HG03280 (cell line): ENCODE results near the gene CAPZB.

Source experiments
- ATAC-seq: cut with Tn5 transposase; IDR thresholded peaks from one replicate; pipeline ENCODE4 v1.9.1; 2021; ENCODE audit warnings: mild to moderate bottlenecking, moderate library complexity; ENCODE audit not compliant: unreplicated experiment

Gene CAPZB

DNA sequence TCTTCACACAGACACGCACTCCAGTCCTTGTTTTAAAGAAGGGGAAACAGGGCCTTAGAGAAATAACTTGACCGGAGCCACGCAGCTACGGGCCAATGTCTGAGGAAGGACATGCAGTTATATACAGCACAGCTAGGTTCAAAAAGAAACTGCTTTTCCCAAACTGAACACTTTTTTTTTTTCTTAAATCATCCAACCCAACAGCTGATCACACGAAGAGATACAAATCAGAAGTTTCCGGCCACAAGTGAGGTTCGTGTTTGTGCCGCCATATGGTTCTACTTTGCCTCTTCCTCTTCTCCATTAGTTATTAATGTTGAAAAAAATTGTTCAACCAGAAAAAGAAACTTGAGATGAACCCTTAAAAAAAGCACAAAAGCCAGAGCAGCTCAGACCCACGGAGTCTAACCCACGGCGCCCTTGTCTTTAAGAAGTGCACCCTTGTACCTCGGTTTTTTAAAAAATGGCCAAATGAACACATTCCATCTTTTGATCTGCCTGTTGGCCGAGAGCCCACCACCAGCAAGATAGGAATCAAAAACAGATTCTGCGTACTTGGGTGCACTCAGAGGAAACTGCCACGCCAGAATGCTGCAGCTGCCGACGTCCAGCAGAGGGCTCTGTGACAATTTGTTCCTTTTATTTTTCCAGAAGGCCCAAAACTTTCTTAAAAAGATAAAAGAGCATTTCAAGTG is 94.3 kb downstream of the CAPZB start:
- no peak for ATAC-seq

DNA sequence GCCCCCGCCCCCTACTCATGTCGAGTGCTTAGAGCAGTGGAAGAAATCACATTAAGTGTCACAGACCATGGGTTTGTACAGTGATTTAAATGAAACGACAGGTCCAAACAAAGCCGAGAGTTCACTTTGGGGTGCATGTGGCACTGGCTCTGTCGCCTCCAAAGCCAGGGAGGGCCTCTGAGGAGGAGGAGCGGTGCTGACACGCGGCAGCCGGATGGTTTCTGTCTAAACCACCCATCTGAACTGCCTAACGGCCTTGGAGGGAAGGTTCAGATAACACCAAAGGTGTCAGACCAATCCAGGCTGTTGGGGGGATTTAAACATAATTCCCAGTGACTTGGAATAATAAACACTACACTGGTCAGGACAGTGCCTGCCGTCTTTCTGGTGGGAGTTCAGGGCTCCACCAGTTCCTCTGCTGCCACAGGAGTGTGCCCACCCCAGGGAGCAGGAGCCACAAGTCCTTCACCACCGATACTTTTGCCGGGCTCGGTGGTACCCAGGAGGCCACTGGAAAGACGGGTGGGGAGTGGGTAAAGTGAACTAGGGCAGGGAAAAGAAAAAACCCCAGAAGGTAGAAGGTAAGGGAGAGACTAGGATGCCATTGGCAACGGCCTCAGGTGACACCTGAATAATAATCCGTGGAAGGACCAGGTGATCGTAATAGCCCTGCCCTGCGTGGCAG is 95.0 kb downstream of the CAPZB start:
- no peak for ATAC-seq

- no peak for ATAC-seq
Observed at GRCh38 chr1:19388980-19389379, 96.4 kb downstream of the CAPZB start.

DNA sequence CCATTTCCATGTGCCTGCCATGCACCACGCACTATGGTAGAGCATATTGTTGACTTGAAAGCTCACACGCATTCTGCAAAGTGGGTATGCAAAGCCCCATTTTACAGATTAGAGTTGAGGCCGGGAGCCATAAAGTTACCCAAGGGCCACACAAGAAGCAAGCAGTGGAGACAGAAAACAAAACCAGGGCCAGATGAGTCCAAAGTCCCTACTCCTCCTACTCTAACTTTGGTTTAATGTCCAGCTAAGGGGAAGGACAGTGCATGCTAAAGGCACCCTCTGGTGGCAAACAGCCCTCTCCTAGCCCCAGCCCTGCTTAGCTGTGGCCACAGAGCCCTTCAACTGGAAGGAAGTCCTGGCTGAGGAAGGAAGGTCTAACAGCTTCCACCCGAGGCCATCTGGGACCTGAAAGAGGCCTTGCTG is 98.3 kb downstream of the CAPZB start:
- no peak for ATAC-seq

- no peak for ATAC-seq
Observed at GRCh38 chr1:19385869-19386591, 99.3 kb downstream of the CAPZB start.

DNA sequence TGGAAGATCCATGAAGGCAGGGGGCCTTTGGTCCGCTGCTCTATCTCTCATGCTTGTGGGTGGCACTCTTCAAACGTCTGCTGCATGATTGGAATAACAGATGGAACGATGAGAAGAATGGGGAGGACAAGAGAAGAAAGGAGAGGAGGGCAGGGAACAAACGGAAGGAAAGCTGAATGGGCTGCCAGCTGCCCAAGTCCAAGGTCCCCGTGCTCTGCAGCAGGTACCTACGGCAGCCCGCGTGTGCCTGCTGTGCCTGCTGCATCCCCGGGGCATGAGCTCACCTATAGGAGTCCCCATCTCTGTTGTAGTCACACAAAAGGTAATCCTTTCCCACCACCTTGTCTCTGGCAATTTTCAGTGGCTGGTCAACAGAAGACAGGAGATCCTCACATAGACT is 100.1 kb downstream of the CAPZB start:
- ATAC-seq = no peak

- ATAC-seq = no peak
Observed at GRCh38 chr1:19384772-19385187, 100.6 kb downstream of the CAPZB start.

- no peak for ATAC-seq
Observed at GRCh38 chr1:19384113-19384512, 101.2 kb downstream of the CAPZB start.

DNA sequence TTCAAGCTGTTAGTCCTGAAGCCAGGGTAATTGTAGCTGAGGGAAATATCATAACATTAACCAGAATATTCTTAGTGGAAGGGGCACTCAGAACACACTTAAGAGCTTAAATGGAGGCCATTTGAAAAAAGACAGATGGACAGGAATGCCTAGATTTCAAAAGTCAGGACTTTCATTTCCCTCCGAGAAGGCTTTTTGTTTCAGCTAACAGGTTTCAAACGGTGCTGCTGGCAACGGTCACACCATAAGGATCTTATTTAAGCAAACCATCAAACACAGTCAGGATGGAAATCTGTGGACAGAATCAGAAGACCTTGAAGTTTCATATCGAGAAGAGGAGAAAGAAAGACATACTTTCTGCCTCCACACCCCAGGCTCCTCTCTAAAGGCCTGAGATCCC is 103.1 kb downstream of the CAPZB start:
- ATAC-seq = no peak

DNA sequence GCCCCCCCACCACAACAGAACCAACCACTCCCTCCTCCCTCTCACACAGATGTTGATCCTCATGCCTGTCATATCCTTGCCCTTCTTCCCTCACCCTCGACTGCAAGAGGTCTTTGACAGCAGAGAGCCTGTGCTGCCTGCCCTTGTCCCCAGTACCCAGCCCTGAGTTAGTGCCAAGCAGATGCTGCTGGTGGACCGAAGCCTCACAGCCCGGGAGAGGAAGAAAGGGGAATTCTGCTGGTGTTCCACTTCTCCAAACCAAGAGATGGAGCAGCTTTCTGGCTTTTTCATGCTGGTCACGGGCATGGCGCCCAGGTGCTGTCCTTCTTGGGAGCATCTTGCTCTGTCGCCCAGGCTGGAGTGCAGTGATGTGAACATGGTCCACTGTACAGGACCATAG is 104.1 kb downstream of the CAPZB start:
- ATAC-seq = no peak

DNA sequence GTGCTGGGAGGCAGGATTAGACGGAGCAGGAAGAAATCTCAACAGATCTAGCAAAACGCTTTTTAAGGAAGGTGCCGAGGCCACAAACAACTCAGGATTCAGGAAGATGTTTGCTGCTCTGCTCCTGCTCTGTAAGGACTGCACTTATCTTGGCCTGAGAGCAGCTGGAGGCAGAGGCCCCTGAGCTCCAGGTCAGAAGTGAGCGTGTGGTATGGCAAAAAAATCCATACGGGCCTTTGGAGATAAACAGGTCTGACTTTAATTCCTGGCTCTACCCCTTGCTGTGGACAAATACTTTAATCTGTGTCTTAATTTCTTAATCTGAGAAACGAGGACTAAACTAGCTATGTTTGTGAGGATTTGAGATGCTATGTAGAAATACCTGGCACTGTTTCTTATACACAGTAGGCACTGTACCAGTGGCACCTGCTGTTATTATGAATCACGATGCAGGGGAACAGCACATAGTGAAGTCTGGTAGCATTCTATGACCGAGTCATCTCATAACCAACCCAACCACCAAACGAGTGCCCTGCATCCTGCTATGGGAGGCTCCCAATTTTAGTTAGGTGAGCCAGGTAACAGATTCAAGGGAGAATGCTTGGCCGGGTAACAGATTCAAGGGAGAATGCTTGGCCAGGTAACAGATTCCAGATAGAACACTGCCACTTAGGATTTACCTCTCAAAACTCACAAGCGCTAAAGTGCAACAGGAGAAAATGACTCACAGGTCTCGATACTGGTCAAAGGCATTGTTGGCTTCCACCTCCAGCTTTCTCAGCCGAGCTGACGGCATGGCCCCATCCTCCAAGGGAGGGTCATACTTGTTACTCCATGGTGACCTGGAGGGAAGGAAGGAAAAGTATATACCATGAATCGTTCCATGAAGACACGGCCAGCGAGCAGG is 107.3 kb downstream of the CAPZB start:
- no peak for ATAC-seq

GRCh38 chr1:19376428-19377372 is 108.6 kb downstream of the CAPZB start:
- ATAC-seq = no peak

DNA sequence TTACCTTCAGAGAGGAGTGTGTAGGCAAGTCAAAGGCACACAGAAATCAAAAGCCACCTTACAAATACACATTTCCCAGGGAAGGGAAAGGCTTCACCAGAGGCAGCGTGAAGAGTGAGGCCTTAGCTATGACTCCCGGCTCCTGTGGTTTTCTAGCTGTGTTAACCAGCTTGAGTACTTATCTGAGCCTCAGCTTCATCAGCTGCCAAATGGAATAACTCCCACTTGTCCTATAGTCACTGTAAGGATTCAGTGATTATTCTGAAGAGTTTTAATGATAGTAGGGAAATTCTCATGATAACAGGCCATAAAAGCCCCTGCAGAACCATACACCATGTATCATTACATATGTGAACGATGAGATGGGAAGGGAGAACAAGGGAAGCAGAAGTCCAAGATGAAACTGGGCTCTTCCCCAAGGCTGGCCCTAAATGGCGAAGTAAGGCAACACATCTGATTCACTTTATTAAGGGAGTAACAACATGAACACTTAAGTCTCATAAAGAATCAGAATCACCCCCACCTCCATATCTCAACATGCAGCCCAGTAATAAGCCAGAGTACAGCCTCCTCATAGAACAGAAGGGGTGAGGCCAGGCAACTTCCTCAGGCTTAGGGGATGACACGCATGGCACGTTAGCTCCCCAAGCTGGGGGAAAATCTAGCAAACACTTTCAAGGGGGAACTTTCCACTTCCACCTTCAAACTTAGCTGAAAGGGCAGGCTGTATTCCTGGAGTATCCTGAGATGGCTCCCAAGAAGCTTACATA is 109.5 kb downstream of the CAPZB start:
- no peak for ATAC-seq

- ATAC-seq = no peak
Observed at GRCh38 chr1:19374926-19375325, 110.4 kb downstream of the CAPZB start.

- ATAC-seq = no peak
Observed at GRCh38 chr1:19374083-19374801, 111.1 kb downstream of the CAPZB start.

DNA sequence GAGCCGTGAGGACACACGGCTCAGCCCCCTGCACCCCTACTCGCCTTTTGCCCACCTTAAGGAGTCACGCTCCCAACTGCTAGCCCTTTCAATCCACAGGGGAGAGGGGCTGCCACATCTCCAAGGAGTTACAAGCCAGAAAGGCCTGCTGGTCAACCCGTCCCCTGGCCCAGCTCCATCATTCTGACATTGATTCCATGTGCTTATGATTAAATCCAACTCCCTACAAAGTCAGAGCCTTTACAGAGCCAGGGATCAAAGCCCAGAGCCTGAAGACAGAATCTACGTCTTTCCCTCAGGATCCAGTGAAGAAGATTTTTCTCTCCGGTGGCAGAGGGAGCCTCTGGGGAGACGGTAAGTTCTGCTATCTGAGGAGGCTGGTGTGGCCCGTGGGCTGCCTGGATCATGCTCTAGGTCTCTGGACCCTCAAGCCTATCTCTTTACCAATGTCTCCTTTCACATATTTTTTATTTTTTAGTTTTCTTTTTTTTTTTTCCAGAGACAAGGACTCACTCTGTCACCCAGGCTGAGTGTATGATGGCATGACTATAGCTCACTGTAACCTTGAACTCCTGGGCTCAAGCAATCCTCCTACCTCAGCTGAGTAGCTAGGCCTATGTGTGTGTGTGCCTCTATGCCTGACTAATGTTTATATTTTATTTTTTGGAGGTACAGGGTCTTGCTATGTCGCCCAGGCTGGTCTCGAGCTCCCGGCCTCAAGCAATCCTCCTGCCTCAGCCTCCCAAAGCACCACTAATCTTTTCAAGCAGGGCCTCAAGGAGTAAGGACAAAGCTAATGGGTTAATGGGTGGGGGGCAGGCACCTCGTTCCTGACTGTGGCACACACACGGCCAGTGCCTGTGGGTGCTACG is 111.9 kb downstream of the CAPZB start:
- no peak for ATAC-seq

DNA sequence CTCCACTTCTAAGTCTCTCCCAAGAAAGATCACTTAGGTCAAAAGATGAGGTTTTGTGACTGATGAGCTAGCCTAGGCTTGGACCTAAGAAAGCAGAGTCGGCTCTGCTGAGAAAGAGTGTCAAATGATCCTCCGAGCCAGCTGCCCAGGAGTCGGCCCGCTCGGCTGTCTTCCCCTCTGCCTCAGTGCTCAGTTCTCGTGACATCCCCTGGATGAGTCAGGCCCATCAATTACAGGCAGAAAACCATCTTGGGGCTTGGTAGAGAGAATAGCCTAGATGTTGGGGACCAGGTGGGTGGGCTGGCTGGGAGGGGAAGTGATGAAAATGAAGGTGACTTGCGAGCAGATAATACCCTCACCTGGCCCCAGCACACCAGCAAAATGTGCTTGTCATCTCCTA is 112.7 kb downstream of the CAPZB start:
- no peak for ATAC-seq

DNA sequence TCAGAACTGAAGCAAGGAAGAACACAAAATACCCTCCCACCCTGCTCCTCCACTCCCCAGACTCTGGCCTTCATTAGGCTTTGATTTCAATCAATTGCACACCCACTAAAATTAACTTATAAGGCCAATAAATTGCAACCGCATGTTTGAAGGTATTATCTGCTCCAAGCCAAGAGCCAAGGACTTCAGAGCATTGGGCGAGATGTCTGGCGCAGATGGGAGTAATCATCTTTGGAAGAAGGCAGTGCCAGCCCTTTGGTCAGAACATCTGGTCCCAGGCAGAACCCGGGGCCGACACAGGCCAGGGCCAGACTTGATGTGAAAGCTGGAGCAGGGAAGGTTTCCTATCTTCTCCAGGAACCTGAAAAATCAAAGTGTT is 113.2 kb downstream of the CAPZB start:
- no peak for ATAC-seq
